ENCODE data around the gene CFAP251.
"Not testable (repeated sequence)": the region's sequence is repeated elsewhere in the genome, so short reads cannot be mapped to it uniquely, and the experiment has no call there.

CFAP251 gene

DNA sequence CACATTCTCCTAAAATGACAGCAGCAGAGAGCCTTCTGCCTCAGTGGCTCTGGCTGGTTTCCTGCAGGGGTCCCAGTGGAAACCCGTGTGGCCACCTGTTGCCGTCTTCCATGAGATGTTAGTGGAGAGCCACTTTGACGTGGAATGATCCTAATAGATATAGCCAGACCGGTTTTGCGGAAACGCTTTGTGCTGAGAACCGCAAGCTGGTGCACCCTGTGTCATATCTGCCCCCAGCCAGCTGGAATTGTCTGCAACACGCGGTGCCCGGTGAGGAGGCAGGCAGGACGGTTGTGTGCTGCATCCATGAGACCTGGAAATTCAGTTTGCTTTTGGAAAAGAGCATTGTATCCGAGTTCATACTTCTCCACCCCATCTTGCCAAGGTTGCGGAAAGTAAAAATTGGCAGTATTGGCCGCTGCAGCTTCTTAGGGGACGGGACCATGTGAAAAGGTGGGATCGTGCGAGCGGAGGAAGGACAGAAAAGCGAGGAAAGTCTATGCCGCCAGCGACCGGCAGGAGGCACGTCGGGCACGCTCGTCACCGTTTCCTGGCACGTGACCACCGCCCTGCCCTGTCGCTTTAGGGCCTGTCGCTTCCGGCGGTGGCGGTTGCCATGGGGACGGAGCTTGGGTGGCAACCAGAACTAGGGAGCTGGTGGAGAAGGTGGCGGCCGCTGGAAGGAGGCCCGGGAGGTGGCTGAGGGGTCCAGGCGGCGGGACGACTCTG lies at the start of gene CFAP251:
Gene CFAP251 (plus strand): TSS at position 643 of the 729 bp plus-strand sequence. CDS start 2,714 bp downstream, outside the sequence.
- in situ Hi-C loops (cut with HindIII; ENCODE audit: low sequenced_read_pairs): no loop called here
- TF ChIP-seq, protein P1, sequence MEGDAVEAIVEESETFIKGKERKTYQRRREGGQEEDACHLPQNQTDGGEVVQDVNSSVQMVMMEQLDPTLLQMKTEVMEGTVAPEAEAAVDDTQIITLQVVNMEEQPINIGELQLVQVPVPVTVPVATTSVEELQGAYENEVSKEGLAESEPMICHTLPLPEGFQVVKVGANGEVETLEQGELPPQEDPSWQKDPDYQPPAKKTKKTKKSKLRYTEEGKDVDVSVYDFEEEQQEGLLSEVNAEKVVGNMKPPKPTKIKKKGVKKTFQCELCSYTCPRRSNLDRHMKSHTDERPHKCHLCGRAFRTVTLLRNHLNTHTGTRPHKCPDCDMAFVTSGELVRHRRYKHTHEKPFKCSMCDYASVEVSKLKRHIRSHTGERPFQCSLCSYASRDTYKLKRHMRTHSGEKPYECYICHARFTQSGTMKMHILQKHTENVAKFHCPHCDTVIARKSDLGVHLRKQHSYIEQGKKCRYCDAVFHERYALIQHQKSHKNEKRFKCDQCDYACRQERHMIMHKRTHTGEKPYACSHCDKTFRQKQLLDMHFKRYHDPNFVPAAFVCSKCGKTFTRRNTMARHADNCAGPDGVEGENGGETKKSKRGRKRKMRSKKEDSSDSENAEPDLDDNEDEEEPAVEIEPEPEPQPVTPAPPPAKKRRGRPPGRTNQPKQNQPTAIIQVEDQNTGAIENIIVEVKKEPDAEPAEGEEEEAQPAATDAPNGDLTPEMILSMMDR (IDR thresholded peaks at IDR 0.05; ENCODE audit: low read depth, low read length, missing control alignments): peak; percentile 75
- peak within 1 kb of the TSS; percentile 44 for H3K4me3 ChIP-seq (ENCODE audit: low read depth, low read length)
- peak; percentile 31 for DNase-seq (ENCODE audit: low read depth)

- DNase-seq (ENCODE audit: low read depth); in situ Hi-C loops (cut with HindIII; ENCODE audit: low sequenced_read_pairs); H3K4me3 ChIP-seq (ENCODE audit: low read depth, low read length): not testable (repeated sequence)
Observed at GRCh38 chr12:121869229-121869628, 49.2 kb upstream of the CFAP251 start.

DNA sequence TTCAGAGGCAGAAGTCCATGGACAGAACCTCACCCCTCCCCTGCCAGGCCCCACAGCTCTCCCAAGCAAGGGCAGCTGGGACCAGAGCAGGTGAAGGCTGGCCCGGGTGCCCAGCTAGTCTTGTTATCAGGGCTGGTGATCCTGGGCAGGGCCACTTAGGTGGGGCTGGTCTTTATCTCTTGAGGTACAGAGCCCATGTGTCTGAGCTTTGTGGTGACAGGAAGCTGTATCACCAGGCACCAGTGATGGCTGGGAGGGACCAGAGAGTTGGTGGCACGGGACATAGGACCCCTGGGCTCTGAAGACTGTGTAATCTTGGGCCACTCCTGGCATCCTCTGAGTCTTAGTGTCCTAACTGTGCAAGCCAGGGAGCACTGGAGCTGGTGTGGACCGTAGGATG lies 46.9 kb upstream of the CFAP251 start:
- TF ChIP-seq, protein P1 (IDR thresholded peaks at IDR 0.05; ENCODE audit: low read depth, low read length, missing control alignments): no peak
- in situ Hi-C loops (cut with HindIII; ENCODE audit: low sequenced_read_pairs): no loop called here
- DNase-seq (ENCODE audit: low read depth): no peak
- no peak overlapping the region for H3K4me3 ChIP-seq (ENCODE audit: low read depth, low read length)

DNA sequence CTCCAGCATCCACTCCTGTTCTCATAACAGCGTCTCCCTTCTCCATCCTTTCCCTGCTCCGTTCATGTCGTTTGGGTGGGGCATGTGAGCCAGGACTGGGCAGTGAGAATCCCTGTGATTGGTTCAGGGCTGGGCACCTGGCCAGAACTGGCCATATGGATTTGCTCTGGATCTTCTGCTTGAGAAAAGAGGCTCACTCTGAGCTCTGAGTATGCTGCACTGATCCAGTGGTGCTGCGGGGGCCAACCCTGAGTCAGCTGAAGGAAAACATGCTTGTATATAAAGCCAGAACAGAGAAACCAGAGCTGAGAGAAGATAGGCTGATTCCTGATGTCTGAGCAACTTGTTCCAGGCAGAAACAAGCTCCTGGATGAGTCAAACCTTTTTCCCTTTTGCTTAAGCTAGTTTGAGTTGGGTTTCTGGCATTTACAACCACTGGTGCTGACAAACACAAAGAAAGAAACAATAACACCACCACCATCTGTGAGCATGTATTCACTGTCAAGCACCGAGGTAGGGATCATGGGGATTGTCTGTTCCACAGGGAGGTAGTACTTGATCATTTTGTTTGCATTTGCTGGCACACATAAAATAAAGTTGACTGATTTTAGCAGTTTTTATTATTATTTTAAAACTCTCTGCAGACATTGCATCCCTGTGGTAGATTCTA lies 45.7 kb upstream of the CFAP251 start:
- no peak overlapping the region for H3K4me3 ChIP-seq (ENCODE audit: low read depth, low read length)
- in situ Hi-C loops (cut with HindIII; ENCODE audit: low sequenced_read_pairs): no loop called here
- DNase-seq (ENCODE audit: low read depth): peak; percentile 47
- TF ChIP-seq, protein P1 (IDR thresholded peaks at IDR 0.05; ENCODE audit: low read depth, low read length, missing control alignments): no peak

DNA sequence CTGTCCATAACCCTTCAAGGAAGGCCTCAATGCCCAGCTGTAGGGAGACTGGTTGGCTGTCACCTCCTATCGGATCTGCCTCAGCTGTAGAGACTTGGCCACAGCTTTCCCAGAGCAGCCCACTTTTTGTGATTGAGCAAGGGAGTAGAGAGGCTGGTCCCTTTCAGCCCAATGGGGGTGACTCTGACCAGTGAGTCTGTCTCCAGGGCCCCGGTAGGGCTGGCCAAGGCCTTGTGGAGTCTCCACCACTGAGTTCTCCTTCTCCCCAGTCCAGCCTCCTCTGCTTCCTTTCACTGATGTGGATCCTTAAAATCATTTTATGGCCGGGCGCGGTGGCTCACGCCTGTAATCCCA lies 45.2 kb upstream of the CFAP251 start:
- TF ChIP-seq, protein P1 (IDR thresholded peaks at IDR 0.05; ENCODE audit: low read depth, low read length, missing control alignments): no peak
- in situ Hi-C loops (cut with HindIII; ENCODE audit: low sequenced_read_pairs): no loop called here
- no peak for DNase-seq (ENCODE audit: low read depth)
- no peak overlapping the region for H3K4me3 ChIP-seq (ENCODE audit: low read depth, low read length)

- no peak for DNase-seq (ENCODE audit: low read depth)
- in situ Hi-C loops (cut with HindIII; ENCODE audit: low sequenced_read_pairs): no loop called here
- TF ChIP-seq, protein P1 (IDR thresholded peaks at IDR 0.05; ENCODE audit: low read depth, low read length, missing control alignments): no peak
- H3K4me3 ChIP-seq (ENCODE audit: low read depth, low read length): no peak overlapping the region
Observed at GRCh38 chr12:121874071-121874470, 44.3 kb upstream of the CFAP251 start.

GRCh38 chr12:121875582-121875981 lies 42.8 kb upstream of the CFAP251 start:
- TF ChIP-seq, protein P1 (IDR thresholded peaks at IDR 0.05; ENCODE audit: low read depth, low read length, missing control alignments): no peak
- in situ Hi-C loops (cut with HindIII; ENCODE audit: low sequenced_read_pairs): no loop called here
- no peak overlapping the region for H3K4me3 ChIP-seq (ENCODE audit: low read depth, low read length)
- DNase-seq (ENCODE audit: low read depth): no peak

GRCh38 chr12:121876080-121876447 lies 42.3 kb upstream of the CFAP251 start:
- in situ Hi-C loops (cut with HindIII; ENCODE audit: low sequenced_read_pairs); H3K4me3 ChIP-seq (ENCODE audit: low read depth, low read length); DNase-seq (ENCODE audit: low read depth): not testable (repeated sequence)
